CD4-positive, alpha-beta T cell treated with Interleukin-17A for 1 hour (primary cell): ENCODE data around the gene MLF1.

ENCODE experiments used
- DNase-seq: peaks from one replicate; pipeline ENCODE4 v3.0.0-alpha.2; 2020

Gene MLF1

GRCh38 chr3:158590223-158590622 lies 19.2 kb downstream of the MLF1 start:
- no peak for DNase-seq

DNA sequence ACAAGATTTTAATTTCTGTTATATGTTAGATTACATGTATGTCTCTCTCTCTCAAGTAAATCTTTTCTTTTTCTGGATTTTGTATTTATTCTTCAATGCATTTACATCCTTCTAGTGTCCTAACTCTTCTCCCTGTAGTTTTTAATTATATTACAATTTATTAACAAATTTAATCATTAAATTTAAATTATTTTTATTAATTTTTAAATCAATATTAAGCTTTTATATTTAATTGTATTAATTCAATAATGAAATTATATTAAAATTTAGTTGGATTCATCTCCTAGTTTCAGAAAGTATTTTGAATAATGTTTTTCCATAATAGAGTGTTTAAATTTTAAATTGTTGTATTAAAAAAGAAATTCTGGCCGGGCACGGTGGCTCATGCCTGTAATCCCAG lies 29.8 kb downstream of the MLF1 start:
- DNase-seq: no peak

- no peak for DNase-seq
These were observed 31.2 kb downstream of the MLF1 start for GRCh38 chr3:158602227-158602626.

GRCh38 chr3:158617982-158618875 lies 47.2 kb downstream of the MLF1 start:
- no peak for DNase-seq

DNA sequence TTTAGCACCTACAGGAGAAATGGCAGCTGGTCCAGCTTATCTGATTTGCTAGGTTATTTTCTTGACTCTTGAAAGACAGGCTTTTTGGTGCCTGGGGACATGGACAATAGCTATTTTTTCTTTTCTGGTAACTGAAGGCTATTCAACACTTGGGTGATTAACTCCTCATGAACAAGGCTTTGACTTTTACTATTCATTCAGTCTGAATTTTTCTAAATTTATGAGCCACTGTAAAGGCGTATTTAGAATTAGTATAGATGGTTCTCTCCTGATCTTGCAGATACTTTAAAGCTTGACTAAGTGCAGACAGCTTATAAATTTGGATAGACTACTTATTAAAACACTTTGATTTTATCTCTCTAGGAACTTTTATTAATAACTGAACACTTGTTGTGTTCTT lies 54.9 kb downstream of the MLF1 start:
- no peak for DNase-seq

DNA sequence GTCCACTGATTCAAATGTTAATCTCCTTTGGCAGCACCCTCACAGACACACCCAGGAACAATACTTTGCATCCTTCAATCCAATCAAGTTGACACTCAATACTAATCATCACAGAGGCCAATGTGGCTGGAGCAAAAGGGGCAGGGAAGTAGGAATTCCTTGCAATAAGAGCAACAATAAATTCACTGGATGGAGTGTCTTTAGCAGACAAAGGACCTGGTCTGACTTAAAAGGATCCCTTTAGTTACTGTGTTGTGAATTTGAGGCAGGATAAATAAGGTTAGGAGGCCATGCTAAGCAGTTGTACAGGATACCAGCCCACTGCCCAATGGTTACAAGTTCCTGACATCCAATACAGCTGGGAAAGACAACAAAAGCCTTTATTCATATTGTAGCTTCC lies 61.0 kb downstream of the MLF1 start:
- no peak for DNase-seq

GRCh38 chr3:158640646-158641045 lies 69.7 kb downstream of the MLF1 start:
- DNase-seq: no peak

- peak; percentile 42 for DNase-seq
These were observed 71.0 kb downstream of the MLF1 start for GRCh38 chr3:158642005-158642404.

DNA sequence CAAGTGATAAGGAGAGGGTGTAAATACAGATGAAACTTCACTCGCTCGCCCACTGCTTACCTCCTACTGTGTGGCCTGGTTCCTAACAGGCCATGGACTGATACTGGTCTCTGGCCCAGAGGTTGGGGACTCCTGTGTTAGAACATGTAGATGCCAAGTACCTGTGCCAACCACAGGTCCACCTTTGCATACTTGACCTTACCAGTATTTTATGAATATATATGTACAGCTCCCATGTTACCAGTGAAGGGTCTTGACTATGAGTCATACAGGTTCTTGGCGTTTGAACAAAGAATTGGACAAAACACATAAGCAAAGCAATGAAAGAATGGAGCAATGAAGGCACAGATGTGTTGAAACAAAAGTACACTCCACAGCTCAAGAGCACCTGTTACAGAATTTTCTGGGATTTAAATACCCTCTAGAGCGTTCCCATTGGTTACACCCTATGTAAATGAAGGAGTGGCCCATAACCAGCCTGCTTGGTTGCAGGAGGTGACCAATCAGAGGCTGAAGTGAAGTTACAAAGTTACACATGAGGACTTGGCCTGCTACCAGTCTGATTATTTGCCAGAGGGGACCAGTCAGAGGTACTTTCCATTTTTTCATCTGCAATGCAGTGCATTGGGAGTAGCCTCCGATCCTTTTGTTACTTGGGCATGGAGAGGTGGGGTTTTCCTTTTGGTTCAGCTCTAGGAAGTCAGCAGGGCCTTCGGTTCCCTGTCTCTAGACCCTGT lies 71.6 kb downstream of the MLF1 start:
- DNase-seq: no peak

GRCh38 chr3:158644345-158644908 lies 73.4 kb downstream of the MLF1 start, which contains the start of gene GFM1:
Gene GFM1, plus strand, starts transcription at chr3:158644527. Its CDS starts 108 bp downstream, at chr3:158644635.
- peak; percentile 93 for DNase-seq

DNA sequence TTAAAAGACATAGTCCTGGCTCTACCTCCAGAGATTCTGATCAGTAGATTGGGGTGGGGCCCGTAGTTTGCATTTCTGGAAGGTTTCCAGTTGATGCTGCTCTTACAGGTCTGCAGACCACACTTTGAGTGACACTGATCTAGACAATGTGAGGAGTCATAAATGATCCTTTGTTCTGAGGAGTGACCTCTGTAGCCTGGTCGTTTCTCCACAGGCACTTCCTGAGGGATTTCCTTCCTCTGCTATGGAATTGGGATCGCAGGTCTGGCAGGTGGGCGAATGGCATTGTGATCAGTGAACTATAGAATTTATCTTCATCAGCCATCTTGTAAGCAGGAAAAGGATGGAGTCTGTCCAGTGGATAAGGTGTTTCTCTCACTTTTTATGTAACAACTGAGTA lies 78.8 kb downstream of the MLF1 start:
- DNase-seq: no peak

DNA sequence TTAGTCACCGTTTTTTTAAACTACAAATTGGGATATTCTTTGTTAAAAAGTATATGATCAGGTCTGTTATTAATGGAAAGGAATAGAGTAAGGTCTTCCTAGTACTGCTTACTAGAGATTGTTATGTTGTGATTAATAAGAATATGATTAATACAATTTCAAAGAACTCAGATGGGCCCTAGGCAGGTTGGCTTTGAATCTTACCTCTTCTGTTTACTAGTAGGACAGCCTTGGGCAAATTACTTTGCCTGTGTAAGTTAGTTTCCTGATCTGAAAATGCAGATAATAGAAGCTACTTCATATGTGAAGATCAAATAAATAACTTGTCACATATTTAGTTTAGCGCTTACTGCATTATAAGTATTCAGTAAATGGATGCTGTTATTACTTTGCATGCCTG lies 80.2 kb downstream of the MLF1 start:
- DNase-seq: no peak

DNA sequence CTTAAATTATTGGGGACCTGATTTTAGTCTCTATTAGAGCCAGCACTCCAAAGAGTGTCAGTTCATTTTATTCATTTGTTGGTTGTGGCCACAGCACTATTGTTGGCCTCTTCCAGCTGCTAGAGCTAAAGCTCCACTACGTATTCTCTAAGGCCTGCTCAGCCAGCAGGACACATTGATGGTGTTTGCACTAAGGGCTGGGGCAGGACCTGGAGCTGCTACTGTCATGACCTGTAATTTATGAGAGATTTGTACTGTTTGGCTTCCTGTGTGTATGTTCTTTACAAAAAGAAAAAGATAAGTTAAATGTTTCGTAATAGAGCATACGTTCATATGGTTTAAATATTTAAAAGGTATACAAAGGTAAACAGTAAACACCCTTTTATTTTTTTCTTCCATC lies 81.5 kb downstream of the MLF1 start:
- DNase-seq: no peak
